Heart right ventricle (tissue), 16 donors: Measurements from ENCODE around the gene CROT. TPM values are rescaled to one million over a fixed set of nuclear protein-coding genes. Genes with fewer than 3 reads are reported as not detected.
A peak's percentile ranks its signal among the peaks of the same experiment; 100 is the strongest.

ENCODE experiments used
- ATAC-seq, 8 donors: fragments of 200-7000 bp; cut with Tn5 transposase; one replicate each; pipeline ENCODE4 v1.9.1; 2020; ENCODE audit warnings: mild to moderate bottlenecking in 8 of 8, moderate library complexity in 8 of 8, moderate number of reproducible peaks in 1 of 8
- DNase-seq, 2 donors: peaks; one replicate each; pipeline ENCODE4 v3.0.0-alpha.2; 2020
- H3K27ac ChIP-seq, 10 donors: fragments of 200-600 bp; sonication (generic) in 2 of 10; one replicate each; pipeline versions ENCODE4 v1.5.0 to v1.8.0; 2020 to 2022; ENCODE audit warnings: mild to moderate bottlenecking in 3 of 10
- H3K27me3 ChIP-seq, 7 donors: fragments of 200-600 bp; one replicate each; pipeline ENCODE4 v1.8.0; 2021 to 2022; ENCODE audit warnings: mild to moderate bottlenecking in 2 of 7
- H3K36me3 ChIP-seq, 9 donors: fragments of 200-600 bp; sonication (generic) in 1 of 9; one replicate each; pipeline versions ENCODE4 v1.5.0 to v1.8.0; 2020 to 2022; ENCODE audit warnings: mild to moderate bottlenecking in 2 of 9
- H3K4me1 ChIP-seq, 9 donors: fragments of 200-600 bp; sonication (generic) in 1 of 9; one replicate each; pipeline versions ENCODE4 v1.5.0 to v1.8.0; 2020 to 2022; ENCODE audit warnings: mild to moderate bottlenecking in 4 of 9
- H3K4me3 ChIP-seq, 10 donors: fragments of 200-600 bp; sonication (generic) in 2 of 10; one replicate each; pipeline versions ENCODE4 v1.5.0 to v1.8.0; 2020 to 2022; ENCODE audit warnings: mild to moderate bottlenecking in 7 of 10, moderate library complexity in 2 of 10
- H3K9me3 ChIP-seq, 11 donors: fragments of 200-600 bp in 10 of 11; sonication (generic) in 2 of 11; one replicate each; pipeline versions ENCODE4 v1.5.0 to v1.8.0; 2013 to 2022; ENCODE audit warnings: mild to moderate bottlenecking in 2 of 11, control low read depth in 1 of 11, moderate library complexity in 1 of 11
- CTCF ChIP-seq, 9 donors: fragments of 200-600 bp; sonication (generic) in 2 of 9; IDR thresholded peaks; one replicate each; pipeline versions ENCODE4 v1.5.0 to v1.8.0; 2021 to 2022; ENCODE audit warnings: antibody characterized with exemption in 9 of 9, mild to moderate bottlenecking in 5 of 9, moderate library complexity in 1 of 9
- WGBS, 2 donors: extraction: QIAGEN DNeasy Blood & Tissue Kit; methylation state at CpG; one replicate each; pipeline ENCODE4 v1.1.7; 2013; ENCODE audit warnings: inconsistent platforms in 1 of 2; 5-methylcytosine and 5-hydroxymethylcytosine counted together
- intact Hi-C, 10 donors: fragments of 100-400 bp; cut with DNase I; formaldehyde crosslinking; loops; one replicate each; pipeline versions ENCODE4 v1.11.1 to v1.14.2; 2022
- polyA plus RNA-seq, 2 donors: library from polyadenylated mRNA; stranded (reverse); fragments of 200-250 nt; gene quantifications; one replicate each; pipeline ENCODE4 v1.2.3, GENCODE V29; 2013
- total RNA-seq, 10 donors: library from RNA; stranded (reverse); fragmentation: NEBNext Ultra II Directional in 3 of 10; extraction: Animal tissue kit (Norgen Biotek cat#: 25700) in 3 of 10; gene quantifications; one replicate each; pipeline versions ENCODE4 v1.2.1 to v1.2.4, GENCODE V29; 2021 to 2023
- donor health status: Arrhythmogenic right ventricular cardiomyopathy.
- donor health status: ischemic (EF 13 %, LVEDD 7.1; RV severe dilation, severe dysfunction).
- donor health status: healthy with polysubstance abuse.
- donor health status: DM: no; HTN: yes; CAD: no.
- donor health status: DM: no; HTN: no; CAD: no.
- donor health status: ischemic (EF 25% LVEDD 6.9; RV normal size, moderate dysfunction).
- donor health status: ischemic (EF 25% LVEDD 5.7; RV mildly dilated, moderate dysfunction).
- donor health status: healthy.
- donor health status: DM: yes; HTN: yes; CAD: no.
- donor health status: Ischemic cardiomyopathy.
- donor health status: ischemic (EF 35%, LVEDD 5.7; RV mildly dilated, moderate dysfunction).
- donor health status: nonischemic (EF 11% LVEDD 7.7; RV severe dilation, severe dysfunction).
- donor health status: DM: yes; HTN: yes; CAD: no.
- donor health status: PGD.
- donor health status: ischemic (EF 29% LVEDD 5.4; RV normal size, mild dysfunction).
- donor health status: nonischemic (EF 23%, LVEDD 6.1; RV moderate dilation, normal function).

CROT gene
- total and polyA plus RNA-seq, 12 donors = 4.3 to 10.6 (median 7.1) TPM

GRCh38 chr7:87416682-87417587 lies 71.5 kb downstream of the CROT start:
- peak; percentile 43 to 80 (median 68) for TF ChIP-seq CTCF (IDR thresholded peaks at IDR 0.05)
- Histone ChIP-seq H3K9me3 (no peaks in the 10 kb centered on the region), H3K27me3 (no peaks in the 10 kb centered on the region), H3K4me3 (no peak overlapping the region), H3K27ac (no peak overlapping the region), H3K4me1 (no peaks in the 10 kb centered on the region), H3K36me3 (peaks cover 0 to 3% (median 0%) of the 10 kb centered on the region in 9 donors)
- ATAC-seq = peak in 6 of 8 donors; percentile 25 to 69 (median 51)
- 43 to 51% methylated on average over 5 of the region's 5 CpGs for WGBS, 2 donors
- peak in 1 of 2 donors; percentile 66 for DNase-seq
- intact Hi-C loops = loop anchor here in 8 of 10 donors (1.0 to 2.0 kb wide), 3 partner anchors 104 to 106 kb away; no protein-coding TSS in a partner anchor

DNA sequence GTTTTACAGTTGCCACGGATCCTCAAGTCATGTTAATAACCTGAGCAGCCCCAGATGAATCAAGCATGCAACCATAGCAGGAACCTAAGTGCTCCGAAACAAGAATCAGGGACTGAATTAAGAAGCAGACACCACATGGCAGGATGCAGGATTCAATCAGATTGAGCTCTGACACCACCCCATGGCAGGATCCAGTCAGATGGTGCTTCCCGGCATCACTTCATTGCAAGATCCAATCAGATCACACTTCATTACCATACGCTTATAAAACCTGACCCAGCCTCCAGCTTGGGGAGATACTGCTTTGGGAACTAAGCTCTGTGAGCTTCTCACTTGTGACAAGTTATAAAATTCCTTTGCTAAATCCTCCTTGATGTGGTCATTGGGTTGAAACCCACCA lies 74.7 kb downstream of the CROT start:
- ATAC-seq (no peak), DNase-seq (no peak)
- Histone ChIP-seq H3K4me3 (no peak overlapping the region), H3K36me3 (peaks cover 0 to 24% (median 0%) of the 10 kb centered on the region in 9 donors), H3K4me1 (no peaks in the 10 kb centered on the region), H3K27me3 (no peaks in the 10 kb centered on the region), H3K9me3 (no peaks in the 10 kb centered on the region), H3K27ac (no peak overlapping the region)
- 81 to 84% methylated on average over 4 of the region's 4 CpGs for WGBS, 2 donors
- TF ChIP-seq CTCF (IDR thresholded peaks at IDR 0.05) = no peak
- intact Hi-C loops = no loop called here

GRCh38 chr7:87424075-87424474 lies 78.6 kb downstream of the CROT start:
- Histone ChIP-seq H3K27ac (no peak overlapping the region), H3K4me3 (no peak overlapping the region), H3K27me3 (no peaks in the 10 kb centered on the region), H3K36me3 (peaks cover 0 to 35% (median 0%) of the 10 kb centered on the region in 9 donors), H3K4me1 (no peaks in the 10 kb centered on the region), H3K9me3 (no peaks in the 10 kb centered on the region)
- TF ChIP-seq CTCF (IDR thresholded peaks at IDR 0.05) = no peak
- DNase-seq = no peak
- intact Hi-C loops = no loop called here
- no peak for ATAC-seq
- 78 to 87% methylated on average over 5 of the region's 5 CpGs for WGBS, 2 donors

DNA sequence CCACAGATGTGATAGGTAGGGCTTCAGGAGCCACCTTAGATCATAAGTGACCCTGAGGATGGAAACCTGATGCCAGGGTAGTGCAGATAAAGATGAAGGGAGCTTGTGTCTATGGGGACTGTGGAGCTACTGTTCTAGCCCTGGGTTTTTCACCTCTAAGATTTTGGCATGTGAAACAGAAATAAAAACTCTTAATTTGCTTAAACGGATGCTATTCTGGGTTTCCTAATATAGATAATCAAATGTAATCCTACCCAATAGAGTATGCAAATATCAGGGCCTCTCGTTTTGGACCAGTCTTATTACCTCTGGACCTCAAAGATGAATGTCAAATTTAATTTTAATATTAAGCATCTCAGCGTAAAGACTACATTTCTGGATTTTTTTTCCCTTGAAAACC lies 80.7 kb downstream of the CROT start:
- ATAC-seq = no peak
- Histone ChIP-seq H3K27ac (no peak overlapping the region), H3K4me1 (no peaks in the 10 kb centered on the region), H3K9me3 (no peaks in the 10 kb centered on the region), H3K27me3 (no peaks in the 10 kb centered on the region), H3K36me3 (peaks cover 0 to 44% (median 0%) of the 10 kb centered on the region in 9 donors), H3K4me3 (no peak overlapping the region)
- DNase-seq = no peak
- intact Hi-C loops = no loop called here
- WGBS, 2 donors = 83 to 86% methylated on average over 3 of the region's 3 CpGs
- TF ChIP-seq CTCF (IDR thresholded peaks at IDR 0.05) = no peak
